ENCODE results near the gene SAP30BP.
A peak's percentile ranks its signal among the peaks of the same experiment; 100 is the strongest.

Gene SAP30BP

GRCh38 chr17:75650874-75651273 lies 16.3 kb upstream of the SAP30BP start:
- no peak for DNase-seq

- no peak for DNase-seq
Measured at GRCh38 chr17:75652341-75652740, 14.8 kb upstream of the SAP30BP start.

GRCh38 chr17:75652934-75653549 lies 14.1 kb upstream of the SAP30BP start:
- peak; percentile 19 for DNase-seq

GRCh38 chr17:75654176-75654575 lies 13.0 kb upstream of the SAP30BP start:
- DNase-seq = no peak

GRCh38 chr17:75658237-75658636 lies 8.9 kb upstream of the SAP30BP start:
- no peak for DNase-seq

- no peak for DNase-seq
Measured at GRCh38 chr17:75661531-75661930, 5.6 kb upstream of the SAP30BP start.

- DNase-seq = no peak
Measured at GRCh38 chr17:75662511-75662910, 4.6 kb upstream of the SAP30BP start.

- DNase-seq = no peak
Measured at GRCh38 chr17:75664099-75664549, 3.0 kb upstream of the SAP30BP start.

- DNase-seq = no peak
Measured at GRCh38 chr17:75665981-75666380, 1.2 kb upstream of the SAP30BP start.

- no peak for DNase-seq
Measured at GRCh38 chr17:75667825-75668224, 687 bp downstream of the SAP30BP start.

GRCh38 chr17:75668489-75668888 lies 1.4 kb downstream of the SAP30BP start:
- DNase-seq = no peak

- DNase-seq = no peak
Measured at GRCh38 chr17:75670868-75671267, 3.7 kb downstream of the SAP30BP start.

GRCh38 chr17:75672011-75672410 lies 4.9 kb downstream of the SAP30BP start:
- DNase-seq = no peak

GRCh38 chr17:75673487-75673886 lies 6.3 kb downstream of the SAP30BP start:
- no peak for DNase-seq

- DNase-seq = no peak
Measured at GRCh38 chr17:75676461-75676860, 9.3 kb downstream of the SAP30BP start.

- no peak for DNase-seq
Measured at GRCh38 chr17:75679706-75680211, 12.6 kb downstream of the SAP30BP start.

- no peak for DNase-seq
Measured at GRCh38 chr17:75680431-75680830, 13.3 kb downstream of the SAP30BP start.

GRCh38 chr17:75681289-75681688 lies 14.2 kb downstream of the SAP30BP start:
- DNase-seq = no peak

GRCh38 chr17:75683583-75683982 lies 16.4 kb downstream of the SAP30BP start:
- no peak for DNase-seq

GRCh38 chr17:75684249-75684648 lies 17.1 kb downstream of the SAP30BP start:
- no peak for DNase-seq

- DNase-seq = no peak
Measured at GRCh38 chr17:75684924-75685323, 17.8 kb downstream of the SAP30BP start.

- DNase-seq = no peak
Measured at GRCh38 chr17:75685499-75685898, 18.4 kb downstream of the SAP30BP start.

- DNase-seq = peak; percentile 67
Measured at GRCh38 chr17:75688209-75688825, 21.2 kb downstream of the SAP30BP start.

- DNase-seq = no peak
Measured at GRCh38 chr17:75689441-75689873, 22.3 kb downstream of the SAP30BP start.

GRCh38 chr17:75691371-75691791 lies 24.2 kb downstream of the SAP30BP start:
- DNase-seq = no peak
